IgD-negative memory B cell (primary cell): ENCODE data around the gene TAGAP. TPM values are rescaled to one million over a fixed set of nuclear protein-coding genes. Genes with fewer than 3 reads are reported as not detected.
"Not testable (repeated sequence)": the region's sequence is repeated elsewhere in the genome, so short reads cannot be mapped to it uniquely, and the experiment has no call there.

ENCODE experiments used
- H3K27ac Mint-ChIP-seq, 3 donors: one replicate each; pipeline ENCODE4 v1.8.0; 2020 to 2022; ENCODE audit warnings: mild to moderate bottlenecking in 3 of 3, mixed read lengths in 3 of 3, moderate library complexity in 1 of 3
- H3K27me3 Mint-ChIP-seq: one replicate; pipeline ENCODE4 v1.8.0; 2021; ENCODE audit warnings: mixed read lengths
- H3K36me3 Mint-ChIP-seq: one replicate; pipeline ENCODE4 v1.8.0; 2020; ENCODE audit warnings: mild to moderate bottlenecking, mixed read lengths
- H3K4me1 Mint-ChIP-seq, 3 donors: one replicate each; pipeline ENCODE4 v1.8.0; 2020 to 2022; ENCODE audit warnings: mixed read lengths in 3 of 3, mild to moderate bottlenecking in 1 of 3
- H3K4me3 Mint-ChIP-seq, 4 donors: one replicate each; pipeline ENCODE4 v1.8.0; 2020 to 2022; ENCODE audit warnings: mild to moderate bottlenecking in 4 of 4, mixed read lengths in 4 of 4, moderate library complexity in 3 of 4
- H3K9me3 Mint-ChIP-seq, 3 donors: one replicate each; pipeline ENCODE4 v1.8.0; 2020 to 2021; ENCODE audit warnings: mixed read lengths in 3 of 3, mild to moderate bottlenecking in 1 of 3
- polyA plus RNA-seq: library from polyadenylated mRNA; unstranded; fragments of 300-500 nt; fragmentation: Illumina TruSeq; gene quantifications from one replicate; pipeline ENCODE4 v1.2.3, GENCODE V29; 2021

The TAGAP gene
- polyA plus RNA-seq, 1 donor from 2014 or later: 157 TPM

DNA sequence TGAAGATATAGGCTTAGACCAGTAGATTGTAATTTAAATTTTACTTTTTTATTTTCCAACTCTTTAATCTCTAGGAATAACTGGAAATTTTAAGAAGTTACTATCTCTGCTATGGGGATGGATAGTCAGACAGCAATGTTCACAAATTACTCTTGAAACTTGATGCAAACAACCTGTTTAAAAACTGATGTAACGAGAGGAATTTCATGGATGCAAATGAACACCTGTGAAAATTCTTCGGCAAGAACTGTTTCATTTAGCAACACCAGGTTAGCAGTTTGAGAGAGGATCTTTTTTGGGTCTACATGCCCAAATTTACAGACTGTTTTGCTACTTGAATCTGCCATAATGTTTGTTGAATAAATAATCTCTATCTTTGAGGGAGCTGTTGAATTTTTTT is 24.8 kb downstream of the TAGAP start:
- Mint-ChIP-seq H3K4me3 (peak overlapping the region in 1 of 4 donors; percentile 79), H3K27ac (no peak overlapping the region), H3K9me3 (peaks cover 2 to 18% (median 10%) of the 10 kb centered on the region in 3 donors), H3K36me3 (peaks cover 26% of the 10 kb centered on the region), H3K4me1 (peaks cover 11 to 12% (median 11%) of the 10 kb centered on the region in 3 donors), H3K27me3 (no peaks in the 10 kb centered on the region)

DNA sequence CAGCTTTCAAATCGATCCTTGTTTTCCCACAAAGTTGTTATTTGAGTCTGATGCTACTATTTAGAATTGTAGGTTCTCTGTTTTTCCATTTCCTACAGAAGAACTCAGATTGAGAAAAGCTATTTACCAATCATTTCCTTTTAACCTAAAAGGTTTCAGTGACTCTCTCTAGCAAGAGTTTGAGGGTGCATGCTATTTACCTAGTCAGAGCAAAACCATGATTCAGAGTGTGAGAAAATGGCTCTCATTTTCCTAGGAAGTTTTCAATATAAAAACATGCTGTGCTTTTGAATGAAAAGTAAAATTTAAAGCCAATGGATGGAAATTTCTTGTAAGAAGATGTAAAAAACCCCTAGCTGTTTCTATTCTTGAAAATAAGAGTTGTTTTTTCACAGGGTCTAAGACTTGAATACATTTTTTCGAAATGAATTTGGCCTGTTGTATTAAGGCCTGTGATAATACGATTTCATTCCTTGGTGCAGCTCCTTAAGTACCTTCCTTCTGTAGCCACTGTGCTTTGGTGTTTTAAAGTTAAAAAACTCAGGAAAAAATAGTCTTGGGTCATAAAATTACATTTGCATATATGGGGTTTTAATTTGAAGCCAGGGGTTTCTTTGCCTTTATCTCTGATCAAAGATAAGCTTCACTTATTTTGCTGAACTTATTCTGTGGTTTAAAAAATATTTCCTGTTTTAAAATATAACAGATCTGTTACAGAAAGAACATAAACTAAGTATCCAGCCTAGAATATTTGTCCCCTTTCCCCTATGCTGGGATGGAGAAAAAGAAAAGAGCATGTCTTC is 26.8 kb downstream of the TAGAP start:
- peaks cover 0 to 1% (median 0%) of the 10 kb centered on the region in 3 donors for H3K9me3 Mint-ChIP-seq
- peak overlapping the region in 1 of 4 donors; percentile 49 for H3K4me3 Mint-ChIP-seq
- H3K27ac Mint-ChIP-seq: no peak overlapping the region
- H3K4me1 Mint-ChIP-seq: peaks cover 18 to 21% (median 18%) of the 10 kb centered on the region in 3 donors
- H3K27me3 Mint-ChIP-seq: no peaks in the 10 kb centered on the region
- H3K36me3 Mint-ChIP-seq: peaks cover 10% of the 10 kb centered on the region

DNA sequence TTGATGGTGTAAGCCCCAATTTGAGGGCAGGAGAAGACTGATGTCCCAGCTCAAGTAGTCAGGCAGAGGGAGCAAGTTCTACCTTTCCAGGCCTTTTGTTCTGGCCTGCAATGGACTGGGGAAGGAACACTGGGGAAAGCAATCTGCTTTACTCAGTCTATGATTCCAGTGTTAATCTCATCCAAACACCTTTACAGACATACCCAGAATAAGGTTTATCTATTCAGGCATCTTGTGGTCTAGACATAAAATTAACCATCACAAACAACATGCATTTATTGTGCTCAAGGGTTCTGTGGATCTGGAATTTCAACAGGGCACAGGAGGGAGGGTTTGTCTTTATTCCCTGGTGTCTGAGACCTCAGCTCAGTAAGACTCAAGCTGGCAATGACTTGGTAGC is 30.4 kb downstream of the TAGAP start:
- H3K36me3 Mint-ChIP-seq: peaks cover 10% of the 10 kb centered on the region
- H3K27me3 Mint-ChIP-seq: no peaks in the 10 kb centered on the region
- no peak overlapping the region for H3K27ac Mint-ChIP-seq
- H3K9me3 Mint-ChIP-seq: no peaks in the 10 kb centered on the region
- H3K4me1 Mint-ChIP-seq: peaks cover 29 to 36% (median 30%) of the 10 kb centered on the region in 3 donors
- H3K4me3 Mint-ChIP-seq: no peak overlapping the region

DNA sequence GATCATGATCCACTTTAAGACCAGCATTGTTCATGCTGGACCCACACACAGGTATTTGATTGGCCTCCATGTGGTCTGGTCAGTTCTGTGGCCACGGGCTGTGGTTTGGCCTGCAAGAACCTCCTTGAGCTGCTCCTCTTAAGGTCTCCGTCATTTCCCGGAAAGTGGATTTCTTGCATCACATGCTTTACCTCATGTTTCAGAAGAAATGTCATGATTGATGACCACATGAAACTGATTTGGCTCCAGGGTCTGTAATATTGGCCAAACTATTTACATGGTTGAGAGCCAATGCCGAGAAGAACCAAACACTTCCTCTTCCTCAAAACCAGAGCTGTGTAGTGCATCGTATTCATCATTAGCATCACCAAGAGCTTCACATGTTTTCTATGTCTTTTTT is 31.6 kb downstream of the TAGAP start:
- H3K9me3 Mint-ChIP-seq: no peaks in the 10 kb centered on the region
- peaks cover 8% of the 10 kb centered on the region for H3K36me3 Mint-ChIP-seq

DNA sequence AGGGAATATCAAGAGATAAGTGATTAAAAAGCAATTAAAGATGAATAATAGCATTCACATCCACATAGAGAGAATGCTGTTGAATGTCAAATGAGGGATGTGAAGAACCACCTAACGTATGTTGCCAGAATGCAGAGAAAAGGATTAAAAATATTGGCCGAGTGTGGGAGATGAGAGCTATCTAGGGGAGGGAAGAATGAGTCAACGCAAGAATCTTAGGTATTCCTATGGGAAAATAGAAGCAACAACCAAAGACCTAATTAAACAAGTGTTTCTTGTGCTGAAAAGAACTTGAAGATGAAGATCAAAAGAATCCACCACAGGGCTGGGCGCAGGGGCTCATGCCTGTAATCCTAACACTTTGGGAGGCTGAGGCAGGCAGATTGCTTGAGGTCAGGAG is 32.6 kb downstream of the TAGAP start:
- H3K4me1 Mint-ChIP-seq: peaks cover 24 to 40% (median 29%) of the 10 kb centered on the region in 3 donors

More for the DNA sequence above, 31.6 kb downstream of the TAGAP start:
- H3K27ac Mint-ChIP-seq: peak overlapping the region in 2 of 3 donors; percentile 75 to 83
- H3K27me3 Mint-ChIP-seq: no peaks in the 10 kb centered on the region
- H3K4me3 Mint-ChIP-seq: peak overlapping the region in 3 of 4 donors; percentile 25 to 83 (median 44)
- peaks cover 30 to 37% (median 33%) of the 10 kb centered on the region in 3 donors for H3K4me1 Mint-ChIP-seq

DNA sequence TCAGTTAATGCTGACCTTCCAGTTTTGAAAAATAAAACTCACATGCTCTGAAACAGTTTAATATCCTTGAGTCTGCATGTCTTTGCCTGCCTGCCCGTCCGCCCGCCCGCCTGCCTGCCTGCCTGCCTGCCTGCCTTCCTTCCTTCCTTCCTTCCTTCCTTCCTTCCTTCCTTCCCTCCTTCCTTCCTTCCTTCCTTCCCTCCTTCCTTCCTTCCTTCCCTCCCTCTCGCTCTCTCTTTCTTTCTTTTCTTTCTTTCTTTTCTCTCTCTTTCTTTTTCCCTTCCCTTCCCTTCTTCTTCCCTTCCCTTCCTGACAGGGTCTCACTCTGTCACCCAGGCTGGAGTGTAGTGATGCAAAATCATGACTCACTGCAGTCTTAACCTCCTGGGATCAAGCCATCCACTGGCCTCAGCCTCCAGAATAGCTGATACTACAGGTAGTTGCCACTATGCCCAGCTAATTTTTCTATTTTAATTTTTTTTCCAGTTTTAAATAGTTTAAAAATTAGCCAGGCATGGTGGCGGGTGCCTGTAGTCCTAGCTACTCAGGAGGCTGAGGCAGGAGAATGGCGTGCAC is 34.7 kb downstream of the TAGAP start:
- not testable (repeated sequence) for H3K36me3 Mint-ChIP-seq, H3K27me3 Mint-ChIP-seq, H3K9me3 Mint-ChIP-seq
- Mint-ChIP-seq H3K27ac (peak overlapping the region in 2 of 3 donors; percentile 29 to 65), H3K4me1 (peaks cover 26 to 40% (median 29%) of the 10 kb centered on the region in 3 donors), H3K4me3 (peak overlapping the region in 1 of 4 donors; percentile 73)

More for the DNA sequence above, 32.6 kb downstream of the TAGAP start:
- no peaks in the 10 kb centered on the region for H3K9me3 Mint-ChIP-seq
- H3K27me3 Mint-ChIP-seq: no peaks in the 10 kb centered on the region
- peaks cover 8% of the 10 kb centered on the region for H3K36me3 Mint-ChIP-seq
- H3K4me3 Mint-ChIP-seq: peak overlapping the region in 1 of 4 donors; percentile 42
- H3K27ac Mint-ChIP-seq: peak overlapping the region in 1 of 3 donors; percentile 7

DNA sequence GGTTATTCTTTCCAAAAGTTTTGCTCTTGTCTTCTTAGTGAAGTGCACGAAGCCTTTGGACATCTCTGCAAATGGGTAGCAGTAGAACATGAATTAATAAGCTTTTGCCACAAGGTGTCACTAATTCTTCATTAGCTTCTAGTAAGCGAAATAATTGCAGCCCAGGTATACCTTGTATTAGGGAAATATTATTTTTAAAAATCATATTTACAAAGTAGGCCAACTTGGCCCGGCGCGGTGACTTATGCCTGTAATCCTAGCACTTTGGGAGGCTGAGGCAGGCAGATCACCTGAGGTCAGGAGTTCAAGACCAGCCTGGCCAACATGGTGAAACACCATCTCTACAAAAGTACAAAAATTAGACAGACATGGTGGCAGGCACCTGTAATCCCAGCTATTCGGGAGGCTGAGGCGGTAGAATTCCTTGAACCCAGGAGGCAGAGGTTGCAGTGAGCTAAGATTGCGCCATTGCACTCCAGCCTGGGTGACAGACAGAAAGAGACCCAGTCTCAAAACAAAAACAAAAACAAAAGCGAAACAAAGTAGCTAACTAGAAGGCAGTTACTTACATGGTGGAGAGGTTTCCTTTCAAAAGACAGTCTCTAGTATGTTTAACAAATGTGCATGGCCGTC is 36.0 kb downstream of the TAGAP start:
- peaks cover 29 to 41% (median 37%) of the 10 kb centered on the region in 3 donors for H3K4me1 Mint-ChIP-seq
- peaks cover 9% of the 10 kb centered on the region for H3K36me3 Mint-ChIP-seq
- no peaks in the 10 kb centered on the region for H3K27me3 Mint-ChIP-seq
- H3K9me3 Mint-ChIP-seq: no peaks in the 10 kb centered on the region
- H3K4me3 Mint-ChIP-seq: peak overlapping the region; percentile 38 to 85 (median 78)
- H3K27ac Mint-ChIP-seq: peak overlapping the region in 2 of 3 donors; percentile 70 to 90

DNA sequence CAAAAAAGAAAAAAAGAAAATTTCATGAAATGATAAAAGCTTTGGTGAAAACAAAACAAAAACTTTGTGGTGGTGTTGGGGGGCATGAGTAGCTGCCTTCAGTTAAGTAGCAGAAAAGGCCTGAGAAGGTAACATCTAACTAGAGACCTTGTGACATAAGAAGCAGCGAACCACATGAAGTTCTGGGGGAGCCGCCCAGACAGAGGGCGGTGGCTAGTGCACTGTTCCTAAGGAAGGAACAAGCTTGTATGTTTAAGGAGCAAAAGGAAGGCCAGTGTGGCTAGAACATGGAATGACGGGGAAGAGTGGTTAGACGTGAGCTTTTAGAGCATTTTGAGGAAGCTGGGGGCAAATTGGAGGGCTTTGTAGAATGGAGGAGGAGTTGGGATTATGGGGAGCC is 37.3 kb downstream of the TAGAP start:
- Mint-ChIP-seq H3K9me3 (no peaks in the 10 kb centered on the region), H3K36me3 (peaks cover 9% of the 10 kb centered on the region), H3K27me3 (no peaks in the 10 kb centered on the region), H3K27ac (no peak overlapping the region), H3K4me3 (peak overlapping the region in 1 of 4 donors; percentile 19), H3K4me1 (peaks cover 22 to 34% (median 29%) of the 10 kb centered on the region in 3 donors)

DNA sequence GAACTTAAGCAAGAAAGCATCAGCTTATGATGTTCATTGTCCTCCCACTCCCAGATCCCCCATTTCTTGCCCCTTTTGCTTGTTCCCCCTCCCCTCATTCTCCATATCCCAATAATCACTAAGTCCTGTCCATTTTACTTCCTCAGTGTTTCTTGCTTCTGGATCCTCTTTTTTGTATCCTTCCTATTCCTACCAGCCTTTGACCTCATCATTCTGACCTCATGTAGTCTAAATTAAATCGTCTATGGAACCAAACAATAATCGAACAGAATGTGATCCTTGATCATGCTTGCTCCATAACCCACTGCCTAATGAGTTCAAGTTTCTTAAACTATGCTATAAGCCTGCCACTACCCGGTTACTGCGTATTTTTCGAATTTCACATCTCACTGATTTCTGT is 39.4 kb downstream of the TAGAP start:
- Mint-ChIP-seq H3K4me3 (peak overlapping the region in 1 of 4 donors; percentile 22), H3K27me3 (no peaks in the 10 kb centered on the region), H3K9me3 (no peaks in the 10 kb centered on the region)

DNA sequence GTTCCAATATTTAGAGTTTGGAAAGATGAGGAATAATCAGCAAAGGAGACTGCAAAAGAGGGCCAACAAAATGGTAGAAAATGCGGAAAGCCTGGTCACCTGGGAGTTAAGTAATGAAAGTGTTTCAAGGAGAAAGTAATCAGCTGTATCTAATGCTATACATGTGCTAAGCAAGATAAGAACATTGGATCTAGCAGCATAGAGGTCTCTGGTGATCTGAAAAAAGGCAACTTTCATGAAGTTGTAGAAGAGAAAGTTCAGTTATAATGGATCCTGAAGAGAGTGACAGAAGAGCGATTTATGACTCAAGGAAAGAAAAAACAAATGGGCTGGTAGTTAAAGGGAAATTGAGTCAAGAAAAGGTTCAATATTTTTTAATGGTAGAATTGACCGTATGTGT is 40.2 kb downstream of the TAGAP start:
- no peaks in the 10 kb centered on the region for H3K9me3 Mint-ChIP-seq
- H3K36me3 Mint-ChIP-seq: peaks cover 5% of the 10 kb centered on the region
- H3K4me1 Mint-ChIP-seq: peaks cover 26 to 32% (median 28%) of the 10 kb centered on the region in 3 donors
- H3K27ac Mint-ChIP-seq: no peak overlapping the region
- H3K4me3 Mint-ChIP-seq: peak overlapping the region in 1 of 4 donors; percentile 70
- no peaks in the 10 kb centered on the region for H3K27me3 Mint-ChIP-seq

More for the DNA sequence above, 39.4 kb downstream of the TAGAP start:
- peaks cover 26 to 34% (median 28%) of the 10 kb centered on the region in 3 donors for H3K4me1 Mint-ChIP-seq
- H3K36me3 Mint-ChIP-seq: peaks cover 5% of the 10 kb centered on the region
- H3K27ac Mint-ChIP-seq: peak overlapping the region in 1 of 3 donors; percentile 68

DNA sequence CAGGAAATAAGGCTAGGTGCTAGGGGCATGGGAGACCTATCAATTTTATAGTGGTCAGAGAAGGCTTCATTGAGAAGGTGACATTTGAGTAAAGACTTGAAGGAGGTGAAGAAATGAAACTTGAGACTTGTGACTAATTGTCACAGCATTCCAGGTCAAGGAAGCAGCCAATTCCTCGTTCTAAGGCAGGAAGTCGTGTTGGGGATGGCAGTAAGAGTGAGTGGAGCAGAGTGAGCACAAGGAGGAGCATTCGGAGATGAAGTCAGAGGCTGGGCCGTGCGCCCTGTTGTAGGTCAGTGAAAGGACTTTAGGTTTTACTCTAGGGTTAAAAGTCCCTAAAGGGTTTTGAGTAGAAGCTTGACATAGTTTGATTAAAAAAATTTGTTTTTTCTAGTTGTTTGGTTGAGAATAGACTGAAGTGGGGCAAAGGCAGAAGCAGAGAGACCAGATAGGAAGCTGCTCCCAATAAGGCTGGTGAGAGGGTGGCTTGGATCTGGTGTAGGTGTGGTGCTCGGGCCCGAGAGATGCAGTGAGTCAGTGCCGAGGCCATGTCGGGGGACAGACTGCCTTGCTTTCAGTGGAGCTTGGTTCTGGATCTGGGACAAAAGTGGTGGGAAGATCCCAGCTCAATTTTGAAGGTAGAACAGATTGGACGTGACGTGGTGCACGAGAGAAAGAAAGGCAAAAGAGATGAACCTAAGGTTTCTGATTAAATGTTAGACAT is 42.2 kb downstream of the TAGAP start:
- H3K4me3 Mint-ChIP-seq: peak overlapping the region in 1 of 4 donors; percentile 57
- H3K36me3 Mint-ChIP-seq: peaks cover 7% of the 10 kb centered on the region
- H3K27me3 Mint-ChIP-seq: no peaks in the 10 kb centered on the region
- H3K9me3 Mint-ChIP-seq: no peaks in the 10 kb centered on the region
- H3K27ac Mint-ChIP-seq: peak overlapping the region in 1 of 3 donors; percentile 38
- H3K4me1 Mint-ChIP-seq: peaks cover 17 to 29% (median 22%) of the 10 kb centered on the region in 3 donors

DNA sequence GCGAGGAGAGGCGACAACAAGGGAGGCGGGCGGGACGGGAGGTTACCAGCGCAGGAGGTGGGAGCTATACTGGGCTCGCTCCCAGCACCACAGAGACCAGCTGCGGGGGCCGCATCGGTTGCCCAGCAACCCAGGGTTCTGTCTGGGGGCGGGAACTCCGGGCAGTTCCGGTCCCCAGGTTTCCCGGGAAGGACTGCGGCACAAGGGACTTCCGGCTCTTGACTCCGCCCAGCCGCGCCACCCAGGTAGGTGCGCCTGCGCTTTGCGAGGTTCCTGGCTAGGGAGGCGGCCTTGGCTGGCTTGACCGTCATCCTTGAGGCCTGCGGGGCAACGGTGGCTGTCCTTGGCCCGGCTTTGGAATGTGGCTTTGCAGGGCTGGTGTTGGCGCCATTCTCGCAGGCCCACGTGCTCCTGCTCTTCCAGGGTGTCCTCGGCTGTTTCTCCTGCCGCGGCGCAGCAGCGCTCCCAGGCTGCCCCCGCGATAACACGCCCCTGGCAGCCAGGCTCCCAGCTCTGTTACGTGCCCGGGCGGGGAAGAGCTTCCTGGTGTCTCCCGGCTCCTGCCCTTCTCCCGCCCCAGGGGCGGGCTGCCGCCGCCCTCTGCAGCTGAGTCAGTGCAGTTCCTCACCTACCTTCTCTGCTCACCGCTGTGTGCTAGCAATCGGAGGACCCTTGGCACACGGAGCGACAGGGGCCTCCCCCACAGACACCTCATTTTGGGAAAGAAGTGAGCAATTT is 45.0 kb downstream of the TAGAP start, which contains the start of gene RSPH3:
Gene RSPH3 (minus strand): TSS at position 537 of the 738 bp plus-strand sequence. CDS start 652 bp downstream, outside the sequence.
- Mint-ChIP-seq H3K36me3 (peaks cover 7% of the 10 kb centered on the region), H3K4me1 (peaks cover 16 to 29% (median 19%) of the 10 kb centered on the region in 3 donors), H3K4me3 (peak within 1 kb of the TSS; percentile 97 to 98 (median 98)), H3K27me3 (no peaks in the 10 kb centered on the region), H3K27ac (peak within 1 kb of the TSS; percentile 79 to 94 (median 92)), H3K9me3 (no peaks in the 10 kb centered on the region)

DNA sequence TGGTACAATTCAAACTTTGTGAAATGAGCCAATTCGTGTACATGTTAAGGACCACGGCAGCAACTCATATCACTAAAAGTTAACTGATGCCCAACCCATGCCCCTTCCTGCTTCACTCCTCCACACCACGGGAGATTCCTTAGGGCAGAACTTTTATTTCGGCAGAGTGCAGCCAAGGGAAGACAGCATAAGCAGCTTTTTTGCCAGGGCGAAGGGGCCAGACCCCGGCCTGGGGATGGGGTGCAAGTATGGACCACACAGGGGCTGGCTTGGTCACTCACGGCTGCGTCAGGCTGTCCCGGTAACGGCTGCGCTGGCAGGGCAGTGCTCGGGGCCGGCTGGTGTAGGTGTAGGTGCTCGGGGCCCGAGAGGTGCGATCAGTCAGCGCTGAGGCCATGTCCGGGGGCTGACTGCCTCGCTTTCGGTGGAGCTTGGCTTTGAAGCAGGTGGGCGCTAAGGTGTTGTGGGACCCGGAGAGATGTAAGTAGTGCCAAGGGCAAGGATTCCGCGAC is 45.6 kb downstream of the TAGAP start:
- peaks cover 7% of the 10 kb centered on the region for H3K36me3 Mint-ChIP-seq
- H3K27me3 Mint-ChIP-seq: no peaks in the 10 kb centered on the region
- H3K27ac Mint-ChIP-seq: peak overlapping the region; percentile 79 to 94 (median 89)
- peaks cover 14 to 25% (median 17%) of the 10 kb centered on the region in 3 donors for H3K4me1 Mint-ChIP-seq
- no peaks in the 10 kb centered on the region for H3K9me3 Mint-ChIP-seq
- H3K4me3 Mint-ChIP-seq: peak overlapping the region; percentile 97 to 98 (median 98)
